Epithelial cell of proximal tubule (primary cell): ENCODE measurements around the gene DEFB128. TPM values are rescaled to one million over a fixed set of nuclear protein-coding genes. Genes with fewer than 3 reads are reported as not detected.
"Not testable (repeated sequence)": the region's sequence is repeated elsewhere in the genome, so short reads cannot be mapped to it uniquely, and the experiment has no call there.

Experiments used
- DNase-seq: peaks from one replicate; pipeline ENCODE4 v3.0.0-alpha.2; 2011; ENCODE audit warnings: low read depth
- H3K4me3 ChIP-seq: 2 replicates; pipeline ENCODE4 v1.5.1; 2011; ENCODE audit warnings: low read depth, mild to moderate bottlenecking, low read length
- total RNA-seq: library from RNA; depleted of rRNA; stranded (reverse); fragments of >200 nt; gene quantifications from 2 replicates; pipeline ENCODE4 v1.2.3, GENCODE V29; 2015
- TF ChIP-seq, protein P1 (sequence below): conservative IDR thresholded peaks from 2 replicates; pipeline ENCODE4 v1.5.1; 2012; ENCODE audit warnings: low read depth, mild to moderate bottlenecking, low read length

The DEFB128 gene
- not detected in 2 replicates for total RNA-seq

DNA sequence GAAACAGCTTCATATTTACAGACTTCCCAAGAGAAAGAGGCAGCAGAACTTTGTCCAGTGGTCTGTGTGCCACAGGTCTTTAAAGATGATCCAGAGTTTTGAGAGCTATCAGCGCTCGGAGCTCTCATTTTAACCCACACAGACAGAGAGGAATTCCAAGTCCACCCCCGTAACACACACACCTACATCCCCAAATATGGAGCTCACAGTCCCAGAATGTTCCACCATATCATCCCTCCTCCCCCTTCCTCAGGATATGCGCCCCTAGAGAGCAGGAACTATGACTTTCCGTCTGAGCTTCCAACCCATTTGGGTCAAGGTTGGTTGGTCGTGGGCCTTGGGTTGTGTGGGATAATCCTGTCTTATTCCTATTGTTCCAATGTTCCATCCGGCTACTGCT lies at the start of gene DEFB128:
Gene DEFB128 (minus strand): TSS at position 101 of the 400 bp plus-strand sequence. CDS start 88 bp downstream, at position 13.
- TF ChIP-seq, protein P1, sequence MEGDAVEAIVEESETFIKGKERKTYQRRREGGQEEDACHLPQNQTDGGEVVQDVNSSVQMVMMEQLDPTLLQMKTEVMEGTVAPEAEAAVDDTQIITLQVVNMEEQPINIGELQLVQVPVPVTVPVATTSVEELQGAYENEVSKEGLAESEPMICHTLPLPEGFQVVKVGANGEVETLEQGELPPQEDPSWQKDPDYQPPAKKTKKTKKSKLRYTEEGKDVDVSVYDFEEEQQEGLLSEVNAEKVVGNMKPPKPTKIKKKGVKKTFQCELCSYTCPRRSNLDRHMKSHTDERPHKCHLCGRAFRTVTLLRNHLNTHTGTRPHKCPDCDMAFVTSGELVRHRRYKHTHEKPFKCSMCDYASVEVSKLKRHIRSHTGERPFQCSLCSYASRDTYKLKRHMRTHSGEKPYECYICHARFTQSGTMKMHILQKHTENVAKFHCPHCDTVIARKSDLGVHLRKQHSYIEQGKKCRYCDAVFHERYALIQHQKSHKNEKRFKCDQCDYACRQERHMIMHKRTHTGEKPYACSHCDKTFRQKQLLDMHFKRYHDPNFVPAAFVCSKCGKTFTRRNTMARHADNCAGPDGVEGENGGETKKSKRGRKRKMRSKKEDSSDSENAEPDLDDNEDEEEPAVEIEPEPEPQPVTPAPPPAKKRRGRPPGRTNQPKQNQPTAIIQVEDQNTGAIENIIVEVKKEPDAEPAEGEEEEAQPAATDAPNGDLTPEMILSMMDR, result no peak
- H3K4me3 ChIP-seq, result no peak within 1 kb of the TSS
- no peak for DNase-seq

DNA sequence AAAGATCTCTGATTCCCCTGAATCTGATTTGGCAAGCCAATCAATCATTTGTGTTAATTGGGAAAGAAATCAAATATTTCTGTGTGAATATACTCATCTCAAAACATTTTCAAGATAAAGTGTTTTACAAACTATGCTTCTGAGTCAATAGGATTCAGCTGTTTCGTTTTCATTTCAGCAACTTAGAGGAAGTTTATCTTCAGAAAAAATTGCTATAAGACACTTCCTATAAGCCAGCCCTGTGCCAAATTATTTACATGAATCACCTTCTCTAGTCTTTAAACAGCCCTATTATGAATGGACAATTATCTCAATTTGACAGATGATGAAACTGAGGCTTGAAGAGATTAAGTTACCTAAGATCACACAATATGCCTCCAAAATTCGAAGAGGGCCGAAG lies 48.4 kb upstream of the DEFB128 start:
- no peak overlapping the region for H3K4me3 ChIP-seq
- TF ChIP-seq, protein P1, result no peak
- DNase-seq, result no peak

DNA sequence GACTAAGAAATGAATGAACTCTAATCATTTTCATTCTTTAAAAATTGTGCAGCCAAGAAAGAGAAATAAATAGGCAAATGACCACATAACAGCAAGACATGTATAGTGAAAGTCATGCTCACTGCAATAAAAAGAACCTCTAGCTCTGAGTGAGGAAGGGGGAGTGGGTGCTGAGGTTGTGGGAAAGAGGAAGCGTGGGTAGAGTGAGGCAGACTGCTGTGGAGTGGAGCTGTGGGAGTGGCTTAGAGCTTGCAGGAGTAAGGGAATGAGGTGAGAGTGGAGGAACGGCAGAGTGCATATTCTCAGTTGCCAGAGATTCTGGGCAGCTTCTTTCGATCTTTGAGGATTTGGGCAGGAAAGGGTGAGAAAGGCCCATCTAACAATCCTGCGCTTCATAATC lies 48.0 kb upstream of the DEFB128 start:
- TF ChIP-seq, protein P1, result no peak
- no peak for DNase-seq

DNA sequence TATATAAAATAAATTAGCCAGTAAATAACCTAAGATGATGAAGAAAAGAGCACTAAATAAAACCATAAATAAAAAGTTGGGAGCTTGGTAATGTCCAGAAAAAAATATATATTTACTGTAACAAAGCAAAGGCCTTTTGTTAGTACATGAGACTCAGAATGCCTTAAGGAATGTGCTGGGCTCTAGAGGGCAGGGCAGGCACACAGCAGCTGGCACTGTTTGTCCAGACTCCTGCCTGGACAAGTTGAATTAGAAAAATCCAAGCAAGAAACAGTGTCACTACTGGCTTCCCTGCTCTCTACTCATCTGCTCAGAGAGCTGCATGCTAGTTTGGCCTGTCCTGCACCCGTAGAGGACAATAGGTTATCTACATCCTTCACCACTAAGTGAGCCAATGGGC lies 46.4 kb upstream of the DEFB128 start:
- TF ChIP-seq, protein P1, result peak; percentile 55
- no peak overlapping the region for H3K4me3 ChIP-seq
- no peak for DNase-seq

More for the DNA sequence above, 48.0 kb upstream of the DEFB128 start:
- no peak overlapping the region for H3K4me3 ChIP-seq

DNA sequence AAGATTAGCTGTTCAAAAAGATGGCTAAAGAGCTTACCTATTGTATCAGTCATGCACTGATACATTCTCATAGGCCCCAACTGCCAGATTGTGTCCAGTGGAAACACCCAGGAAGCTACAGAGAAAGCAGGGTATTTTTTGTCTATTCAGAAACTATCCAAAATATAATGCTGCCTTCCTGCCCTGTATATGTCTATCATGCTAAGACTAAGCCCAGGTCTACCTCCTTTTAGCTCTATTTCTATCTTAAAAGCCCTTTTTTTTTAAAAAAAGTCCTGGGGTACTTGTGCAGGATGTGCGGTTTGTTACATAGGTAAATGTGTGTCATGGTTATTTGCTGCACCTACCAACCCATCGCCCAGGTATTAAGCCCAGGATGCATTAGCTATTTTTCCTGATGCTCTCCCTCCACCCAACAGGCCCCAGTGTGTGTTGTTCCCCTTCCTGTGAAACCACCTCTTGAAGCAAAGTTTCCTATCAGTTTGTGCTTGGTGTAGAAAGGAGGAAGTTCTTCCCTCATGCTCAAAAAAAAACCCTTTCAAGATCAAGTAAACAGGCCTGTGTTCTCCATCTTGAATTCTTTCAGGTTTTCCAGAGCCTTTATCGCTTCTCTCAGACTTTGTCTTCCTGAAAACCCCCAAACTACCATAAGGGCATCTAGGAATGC lies 38.1 kb upstream of the DEFB128 start:
- no peak overlapping the region for H3K4me3 ChIP-seq
- TF ChIP-seq, protein P1, result no peak

DNA sequence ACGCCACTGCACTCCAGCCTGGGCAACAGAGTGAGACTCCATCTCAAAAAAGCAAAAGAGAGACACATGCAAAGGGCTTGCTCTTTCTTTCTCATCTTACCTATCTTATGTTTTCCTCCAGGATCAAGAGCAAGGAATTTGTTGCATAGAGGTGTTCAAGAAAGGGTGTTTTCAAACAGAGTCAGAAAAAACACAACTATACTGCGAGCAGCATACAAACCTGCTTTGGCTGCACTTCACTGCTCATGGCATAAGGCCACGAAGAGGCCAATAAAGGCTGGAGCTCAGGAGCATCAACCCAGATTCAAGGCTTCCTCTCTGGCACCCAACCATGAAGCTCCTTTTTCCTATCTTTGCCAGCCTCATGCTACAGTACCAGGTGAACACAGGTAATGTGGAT lies 37.4 kb upstream of the DEFB128 start, which contains the start of gene DEFB129:
Gene DEFB129 (plus strand): TSS at position 301 of the 400 bp plus-strand sequence. CDS start 31 bp downstream, at position 332.
- TF ChIP-seq, protein P1, result no peak

More for the DNA sequence above, 38.1 kb upstream of the DEFB128 start:
- DNase-seq, result no peak

DNA sequence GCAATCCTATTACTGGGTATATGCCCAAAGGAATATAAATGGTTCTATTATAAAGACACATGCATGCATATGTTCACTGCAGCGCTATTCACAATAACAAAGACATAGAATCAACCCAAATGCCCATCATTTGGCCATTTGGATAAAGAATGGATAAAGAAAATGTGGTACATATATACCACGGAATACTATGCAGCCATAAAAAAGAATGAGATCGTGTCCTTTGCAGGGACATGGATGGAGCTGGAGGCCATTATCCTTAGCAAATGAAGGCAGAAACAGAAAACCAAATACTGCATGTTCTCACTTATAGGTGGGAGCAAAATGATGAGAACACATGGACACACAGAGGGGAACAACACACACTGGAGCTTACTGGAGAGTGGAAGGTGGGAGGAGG lies 36.4 kb upstream of the DEFB128 start:
- DNase-seq, H3K4me3 ChIP-seq: not testable (repeated sequence)

More for the DNA sequence above, 37.4 kb upstream of the DEFB128 start, which contains the start of gene DEFB129:
- no peak within 1 kb of the TSS for H3K4me3 ChIP-seq
- DNase-seq, result no peak
